Stimulated activated CD4-positive, alpha-beta T cell treated with anti-CD3 and anti-CD28 coated beads, Interleukin-4, amount 100 ng/mL, for 1 hour (primary cell): ENCODE results near the gene SMARCAD1.
"Not testable (repeated sequence)": the region's sequence is repeated elsewhere in the genome, so short reads cannot be mapped to it uniquely, and the experiment has no call there.

Experiments used
- DNase-seq: peaks from one replicate; pipeline ENCODE4 v3.0.0-alpha.2; 2020

SMARCAD1 gene

GRCh38 chr4:94295473-94295872, 87.8 kb downstream of the SMARCAD1 start:
- not testable (repeated sequence) for DNase-seq

GRCh38 chr4:94298725-94299252, 91.1 kb downstream of the SMARCAD1 start:
- DNase-seq, result no peak

GRCh38 chr4:94302191-94302590, 94.5 kb downstream of the SMARCAD1 start:
- DNase-seq, result no peak

DNA sequence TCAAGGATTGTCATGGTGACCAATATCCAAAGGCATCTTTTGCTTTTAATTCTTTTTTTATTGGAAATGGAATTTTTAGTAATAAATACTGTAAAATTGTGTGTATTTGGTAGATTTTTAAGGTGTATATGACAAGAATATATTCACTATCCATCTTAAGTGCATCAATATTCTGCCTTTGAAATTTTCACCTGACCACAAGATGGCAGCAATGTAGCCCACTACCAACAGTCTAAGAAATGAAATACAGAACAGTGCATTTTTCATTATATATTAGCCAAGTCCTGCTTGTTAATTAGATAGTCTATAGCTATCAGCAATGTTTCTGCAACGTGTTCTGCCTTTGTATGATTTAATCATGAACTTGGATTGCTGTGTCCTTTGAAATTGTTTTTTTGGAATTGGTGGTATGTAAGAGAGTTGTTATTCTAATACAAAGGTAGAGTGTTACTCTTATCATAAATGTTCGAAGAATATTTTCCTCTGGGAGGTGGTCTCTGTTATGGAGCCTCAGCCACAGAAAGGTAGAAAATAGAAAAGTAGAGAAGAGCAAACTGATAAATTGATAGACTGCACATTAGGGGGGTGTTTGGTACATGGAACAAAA, 96.8 kb downstream of the SMARCAD1 start:
- no peak for DNase-seq

DNA sequence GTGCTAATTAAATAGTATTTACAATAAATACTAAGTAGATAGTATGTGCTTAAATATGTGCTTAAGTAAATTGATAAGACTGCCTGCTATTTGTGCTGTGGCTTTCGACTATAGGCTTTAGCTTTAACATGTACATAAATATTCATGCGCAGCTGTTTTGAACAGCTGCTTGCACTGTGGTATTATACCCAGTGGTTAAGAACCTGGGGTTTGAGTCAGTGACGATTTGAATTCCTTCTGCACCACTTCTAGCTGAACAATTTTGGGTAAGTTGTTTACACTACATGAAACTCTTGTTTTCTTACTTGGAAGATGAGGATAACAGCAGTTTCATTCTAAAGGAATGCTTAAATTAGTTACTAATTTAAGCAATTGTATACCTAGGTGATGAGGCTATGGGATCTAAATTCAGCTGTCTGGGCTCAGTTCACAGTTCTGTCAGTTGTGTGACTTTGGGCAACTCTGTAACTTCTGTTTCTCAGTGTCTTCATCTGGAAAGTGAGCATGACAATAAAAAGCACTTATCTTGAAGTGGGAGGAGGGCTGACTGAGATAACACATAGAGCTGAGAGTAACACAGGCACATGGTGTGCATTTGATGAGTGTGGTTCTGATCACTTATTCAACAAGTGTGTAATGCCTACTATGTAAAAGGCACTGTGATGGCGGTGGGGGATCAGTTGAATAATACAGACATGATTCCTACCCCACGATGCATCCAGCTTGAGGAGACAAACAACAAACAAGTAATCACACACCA, 98.0 kb downstream of the SMARCAD1 start:
- DNase-seq, result no peak

DNA sequence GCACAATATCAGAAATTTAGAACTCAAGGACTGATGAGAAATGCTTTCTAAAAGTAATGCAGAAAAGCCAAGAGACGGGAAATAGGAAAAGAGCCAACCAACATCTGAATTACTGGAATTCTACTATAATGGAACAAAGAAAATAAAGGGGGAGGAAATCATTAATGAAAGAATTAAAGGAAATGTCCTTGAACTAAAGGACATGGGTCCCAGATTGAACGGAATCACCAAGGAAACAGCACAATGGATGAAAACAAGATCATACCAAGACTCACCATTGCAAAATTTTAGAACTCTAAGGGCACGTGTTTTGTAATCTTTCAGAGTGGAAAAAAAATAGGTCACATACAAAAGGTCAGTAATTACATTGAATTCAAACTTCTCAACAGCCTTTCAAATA, 99.0 kb downstream of the SMARCAD1 start:
- no peak for DNase-seq

- no peak for DNase-seq
Observed at GRCh38 chr4:94307231-94307871, 99.7 kb downstream of the SMARCAD1 start.

DNA sequence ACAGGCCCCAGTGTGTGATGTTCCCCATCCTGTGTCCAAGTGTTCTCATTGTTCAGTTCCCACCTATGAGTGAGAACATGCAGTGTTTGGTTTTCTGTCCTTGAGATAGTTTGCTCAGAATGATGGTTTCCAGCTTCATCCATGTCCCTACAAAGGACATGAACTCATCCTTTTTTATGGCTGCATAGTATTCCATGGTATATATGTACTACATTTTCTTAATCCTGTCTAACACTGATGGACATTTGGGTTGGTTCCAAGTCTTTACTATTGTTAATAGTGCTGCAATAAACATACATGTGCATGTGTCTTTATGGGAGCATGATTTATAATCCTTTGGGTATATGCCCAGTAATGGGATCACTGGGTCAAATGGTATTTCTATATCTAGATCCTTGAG, 112.3 kb downstream of the SMARCAD1 start:
- not testable (repeated sequence) for DNase-seq

DNA sequence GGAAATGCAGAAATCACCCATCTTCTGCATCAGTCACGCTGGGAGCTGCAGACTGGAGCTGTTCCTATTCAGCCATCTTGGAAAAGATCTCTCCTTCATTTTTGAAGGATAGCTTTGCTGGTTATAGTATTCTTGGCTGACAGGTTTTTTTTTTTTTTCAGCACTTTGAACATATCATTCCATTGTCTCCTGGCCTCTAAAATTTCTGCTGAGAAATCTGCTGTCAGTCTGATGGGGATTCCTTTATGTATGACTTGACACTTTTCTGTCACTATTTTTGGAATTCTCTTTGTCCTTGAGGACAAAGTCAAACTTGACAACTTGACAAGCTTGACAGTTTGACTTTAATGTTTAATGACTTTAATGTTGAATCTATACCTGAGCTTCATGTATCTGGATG, 118.2 kb downstream of the SMARCAD1 start:
- DNase-seq, result no peak

DNA sequence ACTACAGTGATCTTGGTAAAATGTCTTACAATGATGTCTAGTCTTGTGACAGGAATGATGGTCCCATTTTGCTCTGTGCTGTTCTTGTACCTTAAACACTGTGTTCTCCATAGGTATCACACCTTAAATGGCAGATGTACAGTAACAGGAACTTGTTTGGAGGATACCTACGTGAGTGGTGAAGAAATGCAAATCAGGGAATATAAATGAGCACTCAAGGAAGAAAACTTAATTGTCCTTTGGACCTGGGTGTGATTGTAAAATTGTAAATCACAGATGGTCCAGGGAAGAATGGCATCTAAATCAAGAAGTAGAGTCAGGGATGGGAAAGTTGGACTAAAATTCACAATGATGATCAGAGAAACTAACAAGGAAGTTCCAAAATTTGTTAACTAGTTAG, 122.3 kb downstream of the SMARCAD1 start:
- DNase-seq, result no peak

GRCh38 chr4:94332983-94333590, 125.4 kb downstream of the SMARCAD1 start:
- DNase-seq, result no peak

DNA sequence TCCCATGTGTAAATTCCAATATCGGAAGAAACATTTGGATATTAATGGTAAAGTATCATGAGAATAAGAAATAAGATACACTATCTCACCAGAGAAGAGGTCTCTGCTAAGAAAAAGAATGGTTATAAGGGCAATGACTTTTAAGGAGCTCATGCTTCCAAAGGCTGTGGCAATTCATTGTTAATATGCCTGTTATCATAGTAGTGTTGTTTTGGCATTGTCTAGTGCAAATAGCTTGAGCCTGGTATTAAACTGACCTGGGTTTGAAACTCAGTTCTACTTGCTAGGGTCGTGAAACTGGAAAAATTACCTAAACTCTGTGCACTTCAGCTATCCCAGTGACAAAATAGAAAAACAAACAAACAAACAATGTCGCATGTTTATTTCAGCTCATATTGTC, 126.2 kb downstream of the SMARCAD1 start:
- DNase-seq, result no peak

DNA sequence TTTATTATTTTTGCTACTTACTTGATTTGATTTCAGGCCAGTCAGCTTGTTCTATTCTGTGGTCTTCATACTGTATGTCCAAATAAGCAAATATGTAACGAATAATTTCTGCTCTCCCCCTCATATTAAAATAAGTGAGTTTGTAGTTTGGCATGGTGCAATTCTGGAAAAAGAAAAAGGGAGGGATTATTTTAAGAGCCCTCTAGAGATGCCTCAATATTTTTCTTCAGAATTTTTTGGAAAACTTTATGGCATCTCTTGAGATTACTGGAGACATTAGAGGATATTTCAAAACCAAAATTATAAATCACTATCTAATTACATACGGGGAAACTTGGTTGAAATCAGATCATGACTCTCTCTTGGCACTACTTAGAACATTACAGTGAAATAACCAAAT, 126.8 kb downstream of the SMARCAD1 start:
- DNase-seq, result no peak

GRCh38 chr4:94334962-94335361, 127.3 kb downstream of the SMARCAD1 start:
- no peak for DNase-seq

GRCh38 chr4:94336303-94336702, 128.6 kb downstream of the SMARCAD1 start:
- no peak for DNase-seq

DNA sequence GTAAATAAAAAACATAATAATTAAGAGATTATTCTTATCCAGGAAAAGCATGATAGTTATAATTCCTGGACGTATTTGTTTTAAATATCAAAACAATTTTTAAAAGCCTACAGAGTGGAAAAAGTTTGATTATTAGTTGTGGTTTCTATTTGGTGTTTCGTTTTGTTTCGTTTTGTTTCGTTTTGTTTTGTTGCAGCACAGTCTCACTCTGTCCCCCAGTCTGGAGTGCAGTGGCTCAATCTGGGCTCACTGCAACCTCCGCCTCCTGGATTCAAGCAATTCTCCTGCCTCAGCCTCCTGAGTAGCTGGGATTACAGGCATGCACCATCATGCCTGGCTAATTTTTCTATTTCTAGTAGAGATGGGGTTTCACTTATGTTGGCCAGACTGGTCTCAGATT, 129.1 kb downstream of the SMARCAD1 start:
- not testable (repeated sequence) for DNase-seq

GRCh38 chr4:94338681-94339351, 131.2 kb downstream of the SMARCAD1 start:
- no peak for DNase-seq

DNA sequence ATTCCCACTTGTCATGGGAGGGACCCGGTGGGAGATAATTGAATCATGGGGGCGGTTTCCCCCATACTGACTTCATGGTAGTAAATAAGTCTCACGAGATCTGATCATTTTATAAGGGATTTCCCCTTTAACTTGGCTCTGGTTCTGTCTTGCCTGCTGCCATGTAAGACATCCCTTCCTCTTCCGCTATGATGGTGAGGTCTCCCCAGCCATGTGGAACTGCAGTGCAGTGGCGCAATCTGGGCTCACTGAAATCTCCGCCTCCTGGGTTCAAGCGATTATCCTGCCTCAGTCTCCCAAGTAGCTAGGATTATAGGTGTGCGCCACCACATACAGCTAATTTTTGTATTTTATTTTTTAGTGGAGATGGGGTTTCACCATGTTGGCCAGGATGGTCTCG, 132.1 kb downstream of the SMARCAD1 start:
- peak; percentile 6 for DNase-seq
